Loucy (cell line): ENCODE data around the gene GTF2A2.

Experiments used
- H2AFZ ChIP-seq: fragments of 200-600 bp; sonication (generic); 2 replicates; pipeline ENCODE4 v1.6.0; 2016; ENCODE audit warnings: antibody characterized with exemption, mild to moderate bottlenecking, low read length, moderate library complexity
- H3F3A ChIP-seq: fragments of 200-600 bp; 2 replicates; pipeline ENCODE4 v1.6.0; 2016; ENCODE audit warnings: antibody characterized with exemption, low read depth, mild to moderate bottlenecking
- H3K27me3 ChIP-seq: fragments of 200-600 bp; sonication (generic); 2 replicates; pipeline ENCODE4 v1.6.1; 2014; ENCODE audit warnings: low read length, mild to moderate bottlenecking; ENCODE audit not compliant: insufficient read depth, poor library complexity, severe bottlenecking
- H3K36me3 ChIP-seq: fragments of 200-600 bp; sonication (generic); 2 replicates; pipeline ENCODE4 v1.6.1; 2016; ENCODE audit warnings: low read length; ENCODE audit not compliant: insufficient read depth
- H3K4me1 ChIP-seq: fragments of 200-600 bp; sonication (generic); 2 replicates; pipeline ENCODE4 v1.5.1; 2014; ENCODE audit warnings: low read length, mild to moderate bottlenecking; ENCODE audit not compliant: insufficient read depth, poor library complexity, severe bottlenecking
- H3K4me2 ChIP-seq: fragments of 200-600 bp; sonication (generic); 2 replicates; pipeline ENCODE4 v1.6.0; 2014; ENCODE audit warnings: antibody characterized with exemption, low read length, low read depth, mild to moderate bottlenecking; ENCODE audit not compliant: poor library complexity, severe bottlenecking
- H3K4me3 ChIP-seq: fragments of 200-600 bp; sonication (generic); 2 replicates; pipeline ENCODE4 v1.5.1; 2014; ENCODE audit warnings: low read length, mild to moderate bottlenecking, mixed read lengths; ENCODE audit not compliant: poor library complexity, severe bottlenecking
- H3K79me2 ChIP-seq: fragments of 200-600 bp; sonication (generic); 2 replicates; pipeline ENCODE4 v1.6.1; 2014; ENCODE audit warnings: low read length; ENCODE audit not compliant: insufficient read depth
- H3K9ac ChIP-seq: fragments of 200-600 bp; sonication (generic); 2 replicates; pipeline ENCODE4 v1.6.0; 2014; ENCODE audit warnings: mild to moderate bottlenecking, low read depth, low read length, moderate library complexity; ENCODE audit not compliant: poor library complexity, severe bottlenecking
- H3K9me2 ChIP-seq: fragments of 200-600 bp; sonication (generic); replicated peaks from 2 replicates; pipeline ENCODE4 v1.6.1; 2016; ENCODE audit warnings: low read depth, low read length, mixed read lengths
- H3K9me3 ChIP-seq: fragments of 200-600 bp; sonication (generic); 2 replicates; pipeline ENCODE4 v1.6.1; 2014; ENCODE audit warnings: mild to moderate bottlenecking, antibody characterized with exemption, low read length, low read depth; ENCODE audit not compliant: insufficient read depth
- H4K20me1 ChIP-seq: fragments of 200-600 bp; sonication (generic); 2 replicates; pipeline ENCODE4 v1.6.0; 2014; ENCODE audit warnings: antibody characterized with exemption, low read length, mild to moderate bottlenecking; ENCODE audit not compliant: insufficient read depth, poor library complexity, severe bottlenecking
- EZH2phosphoT487 ChIP-seq: fragments of 200-600 bp; IDR thresholded peaks from 2 replicates; pipeline ENCODE4 v1.6.1; 2018; ENCODE audit warnings: antibody characterized with exemption, mild to moderate bottlenecking, moderate library complexity, borderline replicate concordance
- TF ChIP-seq, protein P1 (sequence below): fragments of 200-600 bp; sonication (generic); conservative IDR thresholded peaks from 2 replicates; pipeline ENCODE4 v1.5.1; 2014; ENCODE audit warnings: mild to moderate bottlenecking, antibody characterized with exemption, low read length

GTF2A2 gene

DNA sequence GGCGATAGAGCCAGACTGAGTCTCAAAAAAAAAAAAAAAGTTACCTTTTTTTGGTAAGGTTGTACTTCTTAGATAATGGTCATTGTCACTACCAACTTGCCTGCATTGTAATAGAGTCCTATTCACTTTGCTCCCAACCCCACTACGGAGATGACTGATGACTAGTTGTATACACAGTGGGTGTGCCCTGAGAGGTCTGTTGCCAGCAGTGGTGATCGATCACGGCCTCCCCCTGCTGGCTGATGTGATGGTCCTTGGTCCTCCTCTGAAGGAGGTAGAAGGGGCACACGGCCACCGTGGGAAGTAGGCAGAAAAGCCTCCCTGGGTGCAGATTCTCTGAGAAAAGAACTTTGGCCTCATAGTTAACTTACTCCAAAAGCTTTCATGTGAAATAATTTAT lies 35.0 kb downstream of the GTF2A2 start:
- no peaks in the 10 kb centered on the region for H3K36me3 ChIP-seq
- no peak for TF ChIP-seq EZH2phosphoT487
- TF ChIP-seq, protein P1, sequence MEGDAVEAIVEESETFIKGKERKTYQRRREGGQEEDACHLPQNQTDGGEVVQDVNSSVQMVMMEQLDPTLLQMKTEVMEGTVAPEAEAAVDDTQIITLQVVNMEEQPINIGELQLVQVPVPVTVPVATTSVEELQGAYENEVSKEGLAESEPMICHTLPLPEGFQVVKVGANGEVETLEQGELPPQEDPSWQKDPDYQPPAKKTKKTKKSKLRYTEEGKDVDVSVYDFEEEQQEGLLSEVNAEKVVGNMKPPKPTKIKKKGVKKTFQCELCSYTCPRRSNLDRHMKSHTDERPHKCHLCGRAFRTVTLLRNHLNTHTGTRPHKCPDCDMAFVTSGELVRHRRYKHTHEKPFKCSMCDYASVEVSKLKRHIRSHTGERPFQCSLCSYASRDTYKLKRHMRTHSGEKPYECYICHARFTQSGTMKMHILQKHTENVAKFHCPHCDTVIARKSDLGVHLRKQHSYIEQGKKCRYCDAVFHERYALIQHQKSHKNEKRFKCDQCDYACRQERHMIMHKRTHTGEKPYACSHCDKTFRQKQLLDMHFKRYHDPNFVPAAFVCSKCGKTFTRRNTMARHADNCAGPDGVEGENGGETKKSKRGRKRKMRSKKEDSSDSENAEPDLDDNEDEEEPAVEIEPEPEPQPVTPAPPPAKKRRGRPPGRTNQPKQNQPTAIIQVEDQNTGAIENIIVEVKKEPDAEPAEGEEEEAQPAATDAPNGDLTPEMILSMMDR = peak; percentile 66
- peaks cover 35% of the 10 kb centered on the region for H3K27me3 ChIP-seq
- H3K9me2 ChIP-seq = no peaks in the 10 kb centered on the region
- H3K4me1 ChIP-seq = no peaks in the 10 kb centered on the region
- no peaks in the 10 kb centered on the region for H3K9me3 ChIP-seq
- no peaks in the 10 kb centered on the region for H4K20me1 ChIP-seq
- no peak overlapping the region for H3K9ac ChIP-seq
- no peak overlapping the region for H3K4me3 ChIP-seq
- H3K4me2 ChIP-seq = no peak overlapping the region
- H2AFZ ChIP-seq = no peak overlapping the region
- H3K79me2 ChIP-seq = no peaks in the 10 kb centered on the region
- no peaks in the 10 kb centered on the region for H3F3A ChIP-seq

DNA sequence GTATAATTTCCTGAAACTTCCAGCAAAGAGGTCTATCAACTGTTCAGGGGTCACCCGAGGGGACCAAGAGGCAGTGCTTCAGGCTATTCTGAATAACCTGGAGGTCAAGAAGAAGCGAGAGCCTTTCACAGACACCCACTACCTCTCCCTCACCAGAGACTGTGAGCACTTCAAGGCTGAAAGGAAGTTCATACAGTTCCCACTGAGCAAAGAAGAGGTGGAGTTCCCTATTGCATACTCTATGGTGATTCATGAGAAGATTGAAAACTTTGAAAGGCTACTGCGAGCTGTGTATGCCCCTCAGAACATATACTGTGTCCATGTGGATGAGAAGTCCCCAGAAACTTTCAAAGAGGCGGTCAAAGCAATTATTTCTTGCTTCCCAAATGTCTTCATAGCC lies 38.9 kb downstream of the GTF2A2 start:
- H4K20me1 ChIP-seq = no peaks in the 10 kb centered on the region
- H3K4me3 ChIP-seq = no peak overlapping the region
- no peaks in the 10 kb centered on the region for H3F3A ChIP-seq
- H3K79me2 ChIP-seq = no peaks in the 10 kb centered on the region
- no peaks in the 10 kb centered on the region for H3K9me3 ChIP-seq
- H3K4me2 ChIP-seq = no peak overlapping the region
- H2AFZ ChIP-seq = no peak overlapping the region
- no peaks in the 10 kb centered on the region for H3K9me2 ChIP-seq
- H3K4me1 ChIP-seq = no peaks in the 10 kb centered on the region
- H3K9ac ChIP-seq = no peak overlapping the region
- TF ChIP-seq, protein P1 = no peak
- no peak for TF ChIP-seq EZH2phosphoT487
- no peaks in the 10 kb centered on the region for H3K36me3 ChIP-seq
- H3K27me3 ChIP-seq = peaks cover 48% of the 10 kb centered on the region

DNA sequence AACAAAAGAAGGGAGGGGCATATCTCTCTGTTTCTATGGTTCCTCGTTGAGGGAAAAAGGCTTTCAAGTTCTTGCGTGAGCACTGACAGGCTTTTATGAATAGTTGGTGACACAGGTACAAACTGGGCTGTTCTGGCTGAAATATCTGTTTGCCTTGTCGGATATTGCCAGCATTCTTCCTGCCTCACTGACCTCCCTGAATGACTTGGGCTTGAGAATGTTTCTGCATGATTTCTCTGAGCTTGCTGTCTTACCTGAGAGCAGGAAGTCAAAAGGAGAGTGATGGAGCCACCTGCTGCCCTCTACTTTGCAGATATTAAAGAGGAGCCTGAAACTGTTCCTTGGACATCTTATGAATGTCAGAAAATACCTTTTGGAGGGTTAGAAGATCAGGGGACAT lies 40.9 kb downstream of the GTF2A2 start:
- no peaks in the 10 kb centered on the region for H3K4me1 ChIP-seq
- no peak overlapping the region for H3K4me2 ChIP-seq
- peaks cover 64% of the 10 kb centered on the region for H3K27me3 ChIP-seq
- no peaks in the 10 kb centered on the region for H3K79me2 ChIP-seq
- TF ChIP-seq, protein P1 = no peak
- TF ChIP-seq EZH2phosphoT487 = no peak
- no peak overlapping the region for H3K9ac ChIP-seq
- no peak overlapping the region for H2AFZ ChIP-seq
- H3K36me3 ChIP-seq = no peaks in the 10 kb centered on the region
- H3F3A ChIP-seq = no peaks in the 10 kb centered on the region
- H4K20me1 ChIP-seq = no peaks in the 10 kb centered on the region
- no peak overlapping the region for H3K4me3 ChIP-seq
- H3K9me2 ChIP-seq = no peaks in the 10 kb centered on the region
- no peaks in the 10 kb centered on the region for H3K9me3 ChIP-seq
